ENCODE measurements around the gene ATL1. TPM values are rescaled to one million over a fixed set of nuclear protein-coding genes. Genes with fewer than 3 reads are reported as not detected.
A peak's percentile ranks its signal among the peaks of the same experiment; 100 is the strongest.

Gene ATL1
- total RNA-seq, 2 donors from 2014 or later, result 0.88 to 1.7 TPM

DNA sequence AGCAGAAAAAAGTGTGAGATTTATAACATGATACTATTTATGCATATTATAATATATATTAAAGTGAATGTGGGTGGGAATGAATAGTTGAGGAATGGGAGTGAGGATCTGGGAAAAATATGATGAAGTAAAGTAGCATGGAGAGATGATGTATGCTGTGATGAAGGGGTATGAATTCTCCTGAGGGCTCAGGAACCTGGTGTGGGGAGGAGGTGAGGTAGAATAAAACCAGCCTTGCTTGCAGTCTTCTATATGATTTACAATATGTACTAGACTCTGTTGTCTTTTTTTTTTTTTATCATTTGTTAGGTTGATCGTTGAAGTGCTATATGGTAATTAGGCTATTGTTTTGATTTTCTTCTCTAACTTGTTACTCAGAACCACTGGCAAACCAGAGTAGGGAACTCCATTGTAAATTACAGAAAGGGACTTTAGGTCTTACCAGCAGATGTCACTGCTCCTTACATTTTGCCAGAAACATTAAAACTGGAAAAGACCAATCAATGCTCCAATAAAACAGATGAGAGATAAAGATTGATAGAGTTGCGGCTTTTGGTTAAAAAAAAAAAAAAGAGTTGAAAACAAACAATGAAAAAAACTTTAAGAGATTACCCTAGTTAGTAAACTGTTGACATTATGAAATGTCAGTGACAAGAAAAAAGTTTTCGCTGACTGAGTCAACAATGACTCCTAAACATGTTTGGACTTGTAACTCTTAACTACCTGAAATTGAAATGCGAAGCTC lies 39.9 kb downstream of the ATL1 start:
- 37% methylated on average over 4 of the region's 4 CpGs; no CpG with 5 or more reads in 1 of the 2 experiments for WGBS, 2 experiments (ENCODE audit: insufficient coverage in 1 of 2, insufficient read length in 1 of 2)
- Histone ChIP-seq H3K4me1 (ENCODE audit: control insufficient read depth, insufficient read depth, low read length) (no peaks in the 10 kb centered on the region), H3K9me3 (ENCODE audit: control insufficient read depth, low read length) (no peaks in the 10 kb centered on the region), H3K27me3 (ENCODE audit: control insufficient read depth, insufficient read depth, low read length, poor library complexity, severe bottlenecking) (no peaks in the 10 kb centered on the region), H3K9ac (ENCODE audit: extremely low read depth, low read length, poor library complexity, severe bottlenecking) (no peak overlapping the region), H3K27ac (ENCODE audit: low read depth, low read length) (no peak overlapping the region), H3K4me3 (ENCODE audit: low read length) (no peak overlapping the region), H3K36me3 (ENCODE audit: control insufficient read depth, insufficient read depth, low read length) (no peaks in the 10 kb centered on the region)
- H3K9me3 Mint-ChIP-seq, result no peaks in the 10 kb centered on the region
- DNase-seq, result no peak
- no peak overlapping the region for H3K4me3 Mint-ChIP-seq
- no peaks in the 10 kb centered on the region for H3K27me3 Mint-ChIP-seq (ENCODE audit: insufficient read depth)
- H3K4me1 Mint-ChIP-seq, result peaks cover 7% of the 10 kb centered on the region
- TF ChIP-seq, protein P1, sequence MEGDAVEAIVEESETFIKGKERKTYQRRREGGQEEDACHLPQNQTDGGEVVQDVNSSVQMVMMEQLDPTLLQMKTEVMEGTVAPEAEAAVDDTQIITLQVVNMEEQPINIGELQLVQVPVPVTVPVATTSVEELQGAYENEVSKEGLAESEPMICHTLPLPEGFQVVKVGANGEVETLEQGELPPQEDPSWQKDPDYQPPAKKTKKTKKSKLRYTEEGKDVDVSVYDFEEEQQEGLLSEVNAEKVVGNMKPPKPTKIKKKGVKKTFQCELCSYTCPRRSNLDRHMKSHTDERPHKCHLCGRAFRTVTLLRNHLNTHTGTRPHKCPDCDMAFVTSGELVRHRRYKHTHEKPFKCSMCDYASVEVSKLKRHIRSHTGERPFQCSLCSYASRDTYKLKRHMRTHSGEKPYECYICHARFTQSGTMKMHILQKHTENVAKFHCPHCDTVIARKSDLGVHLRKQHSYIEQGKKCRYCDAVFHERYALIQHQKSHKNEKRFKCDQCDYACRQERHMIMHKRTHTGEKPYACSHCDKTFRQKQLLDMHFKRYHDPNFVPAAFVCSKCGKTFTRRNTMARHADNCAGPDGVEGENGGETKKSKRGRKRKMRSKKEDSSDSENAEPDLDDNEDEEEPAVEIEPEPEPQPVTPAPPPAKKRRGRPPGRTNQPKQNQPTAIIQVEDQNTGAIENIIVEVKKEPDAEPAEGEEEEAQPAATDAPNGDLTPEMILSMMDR (conservative IDR thresholded peaks at IDR 0.05), result peak; percentile 77
- no peak overlapping the region for H3K27ac Mint-ChIP-seq
- H3K36me3 Mint-ChIP-seq (ENCODE audit: low read depth), result no peaks in the 10 kb centered on the region

DNA sequence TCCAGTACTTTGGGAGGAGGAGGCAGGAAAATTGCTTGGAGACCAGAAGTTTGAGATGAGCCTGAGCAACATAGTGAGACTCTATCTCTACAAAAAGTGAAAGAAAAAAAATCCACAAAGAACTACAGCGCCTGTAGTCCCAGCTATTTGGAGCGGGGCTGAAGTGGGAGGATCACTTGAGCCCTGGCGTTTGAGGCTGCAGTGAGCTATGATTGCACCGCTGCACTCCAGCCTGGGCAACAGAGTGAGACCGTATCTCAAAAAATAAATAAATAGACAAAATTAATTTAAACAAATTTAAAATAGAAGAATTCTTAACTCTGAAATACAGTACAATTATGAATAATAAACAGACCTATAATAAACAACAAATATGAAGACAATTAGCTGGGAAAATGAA lies 40.9 kb downstream of the ATL1 start:
- H3K27ac Mint-ChIP-seq, result no peak overlapping the region

DNA sequence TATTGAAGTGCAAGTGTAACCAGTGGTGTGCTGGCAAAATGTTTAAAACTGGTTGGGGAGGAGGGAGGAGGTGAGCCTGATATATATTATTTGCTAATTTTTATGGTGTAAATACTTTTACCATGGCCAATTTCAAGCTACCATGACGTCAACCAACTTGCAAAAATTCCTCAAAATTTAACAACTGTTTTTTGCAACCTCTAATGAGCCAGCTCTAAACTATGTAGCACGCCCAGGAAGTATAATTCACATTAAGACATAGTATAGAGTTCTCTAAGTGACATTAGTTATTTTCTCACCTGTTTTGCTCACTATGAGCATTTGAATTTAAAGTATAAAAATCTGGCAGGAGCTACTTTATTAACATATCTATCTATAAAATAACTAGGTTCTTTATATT lies 41.4 kb downstream of the ATL1 start:
- DNase-seq, result no peak
- WGBS, 2 experiments (ENCODE audit: insufficient coverage in 1 of 2, insufficient read length in 1 of 2), result 86% methylated on average over 1 of the region's 2 CpGs; no CpG with 5 or more reads in 1 of the 2 experiments
- no peak overlapping the region for H3K4me3 ChIP-seq (ENCODE audit: low read length)
- H3K4me1 ChIP-seq (ENCODE audit: control insufficient read depth, insufficient read depth, low read length), result no peaks in the 10 kb centered on the region
- no peak overlapping the region for H3K27ac ChIP-seq (ENCODE audit: low read depth, low read length)
- no peak overlapping the region for H3K9ac ChIP-seq (ENCODE audit: extremely low read depth, low read length, poor library complexity, severe bottlenecking)
- no peaks in the 10 kb centered on the region for H3K27me3 ChIP-seq (ENCODE audit: control insufficient read depth, insufficient read depth, low read length, poor library complexity, severe bottlenecking)
- TF ChIP-seq, protein P1 (conservative IDR thresholded peaks at IDR 0.05), result no peak
- Mint-ChIP-seq H3K4me1 (peaks cover 7% of the 10 kb centered on the region), H3K9me3 (no peaks in the 10 kb centered on the region), H3K36me3 (ENCODE audit: low read depth) (no peaks in the 10 kb centered on the region), H3K4me3 (no peak overlapping the region), H3K27me3 (ENCODE audit: insufficient read depth) (no peaks in the 10 kb centered on the region), H3K27ac (no peak overlapping the region)
- no peaks in the 10 kb centered on the region for H3K36me3 ChIP-seq (ENCODE audit: control insufficient read depth, insufficient read depth, low read length)
- H3K9me3 ChIP-seq (ENCODE audit: control insufficient read depth, low read length), result no peaks in the 10 kb centered on the region

More for the DNA sequence above, 40.9 kb downstream of the ATL1 start:
- Histone ChIP-seq H3K27ac (ENCODE audit: low read depth, low read length) (no peak overlapping the region), H3K27me3 (ENCODE audit: control insufficient read depth, insufficient read depth, low read length, poor library complexity, severe bottlenecking) (no peaks in the 10 kb centered on the region), H3K36me3 (ENCODE audit: control insufficient read depth, insufficient read depth, low read length) (no peaks in the 10 kb centered on the region), H3K4me3 (ENCODE audit: low read length) (no peak overlapping the region), H3K4me1 (ENCODE audit: control insufficient read depth, insufficient read depth, low read length) (no peaks in the 10 kb centered on the region), H3K9ac (ENCODE audit: extremely low read depth, low read length, poor library complexity, severe bottlenecking) (no peak overlapping the region), H3K9me3 (ENCODE audit: control insufficient read depth, low read length) (no peaks in the 10 kb centered on the region)
- Mint-ChIP-seq H3K9me3 (no peaks in the 10 kb centered on the region), H3K4me1 (peaks cover 7% of the 10 kb centered on the region), H3K36me3 (ENCODE audit: low read depth) (no peaks in the 10 kb centered on the region), H3K27me3 (ENCODE audit: insufficient read depth) (no peaks in the 10 kb centered on the region), H3K4me3 (no peak overlapping the region)
- 75 to 80% methylated on average over 3 to 4 of the region's 5 CpGs for whole genome bisulfite sequencing, 2 experiments (ENCODE audit: insufficient coverage in 1 of 2, insufficient read length in 1 of 2)
- TF ChIP-seq, protein P1 (conservative IDR thresholded peaks at IDR 0.05), result no peak
- DNase-seq, result peak; percentile 61
